ENCODE results near the gene WRAP73.

- TF ChIP-seq CTCF (IDR thresholded peaks at IDR 0.05; ENCODE audit: poor library complexity): no peak
- TF ChIP-seq EZH2phosphoT487 (IDR thresholded peaks at IDR 0.05; ENCODE audit: low read depth, severe bottlenecking, unreplicated experiment): no peak
- TF ChIP-seq EZH2 (IDR thresholded peaks at IDR 0.05; ENCODE audit: borderline replicate concordance): no peak
Measured at GRCh38 chr1:3584915-3585314, 65.0 kb downstream of the WRAP73 start.
